HG03442 (cell line): Measurements from ENCODE around the gene ZDHHC5.
"Not testable (repeated sequence)": the region's sequence is repeated elsewhere in the genome, so short reads cannot be mapped to it uniquely, and the experiment has no call there.

Experiments used
- ATAC-seq: cut with Tn5 transposase; IDR thresholded peaks from one replicate; pipeline ENCODE4 v1.9.1; 2021; ENCODE audit warnings: mild to moderate bottlenecking, moderate library complexity; ENCODE audit not compliant: unreplicated experiment

ZDHHC5 gene

GRCh38 chr11:57716726-57717125, 48.8 kb downstream of the ZDHHC5 start:
- not testable (repeated sequence) for ATAC-seq

- ATAC-seq, result no peak
These were observed 59.3 kb downstream of the ZDHHC5 start for GRCh38 chr11:57727185-57727584.

GRCh38 chr11:57728829-57729228, 60.9 kb downstream of the ZDHHC5 start:
- no peak for ATAC-seq

GRCh38 chr11:57729479-57729878, 61.6 kb downstream of the ZDHHC5 start:
- no peak for ATAC-seq

GRCh38 chr11:57732661-57733060, 64.7 kb downstream of the ZDHHC5 start:
- ATAC-seq, result no peak

- ATAC-seq, result no peak
These were observed 67.8 kb downstream of the ZDHHC5 start for GRCh38 chr11:57735619-57736298.

GRCh38 chr11:57741132-57742086, 73.5 kb downstream of the ZDHHC5 start, which contains the start of gene SELENOH:
Gene SELENOH (plus strand): TSS chr11:57741491. CDS start chr11:57741596, 105 bp downstream.
- ATAC-seq, result peak; percentile 88

- ATAC-seq, result no peak
These were observed 74.2 kb downstream of the ZDHHC5 start for GRCh38 chr11:57742087-57742452.

- no peak for ATAC-seq
These were observed 76.4 kb downstream of the ZDHHC5 start for GRCh38 chr11:57744357-57744756.

GRCh38 chr11:57745206-57745605, 77.3 kb downstream of the ZDHHC5 start:
- no peak for ATAC-seq

- no peak for ATAC-seq
These were observed 79.0 kb downstream of the ZDHHC5 start for GRCh38 chr11:57746920-57747319.
